GM15510 (cell line): ENCODE results near the gene UBC.

Experiments used
- POLR2A ChIP-seq: IDR thresholded peaks from 3 replicates; pipeline ENCODE4 v1.6.1; 2011; ENCODE audit warnings: borderline replicate concordance; ENCODE audit not compliant: insufficient read length; ENCODE audit errors: extremely low read depth

Gene UBC

DNA sequence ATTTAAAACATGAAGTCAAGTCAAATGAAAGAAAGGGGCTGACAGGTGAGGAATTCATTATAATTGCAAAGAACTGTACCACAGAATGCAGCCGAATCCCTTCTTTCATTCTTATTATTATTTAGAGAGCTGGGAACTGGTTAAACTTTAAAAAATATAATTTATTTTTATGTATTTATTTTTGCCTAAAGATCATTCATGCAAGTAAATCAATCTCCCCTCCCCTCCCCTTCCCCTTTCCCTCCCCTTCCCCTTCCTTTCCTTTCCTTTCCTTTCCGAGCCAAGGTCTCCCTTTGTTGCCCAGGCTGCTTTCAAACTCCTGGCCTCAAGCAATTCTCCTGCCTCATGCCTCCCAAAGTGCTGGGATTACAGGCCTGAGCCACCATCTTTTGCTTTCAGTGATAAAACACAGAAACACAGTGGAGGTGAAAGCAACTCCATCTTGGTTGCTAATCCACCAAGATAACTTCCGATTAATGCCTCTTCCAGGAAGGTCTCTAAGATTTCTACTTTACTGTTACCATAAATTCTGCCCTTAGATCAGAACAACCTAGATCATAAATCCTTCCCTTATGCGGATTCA is 6.0 kb upstream of the UBC start:
- TF ChIP-seq POLR2A = no peak

DNA sequence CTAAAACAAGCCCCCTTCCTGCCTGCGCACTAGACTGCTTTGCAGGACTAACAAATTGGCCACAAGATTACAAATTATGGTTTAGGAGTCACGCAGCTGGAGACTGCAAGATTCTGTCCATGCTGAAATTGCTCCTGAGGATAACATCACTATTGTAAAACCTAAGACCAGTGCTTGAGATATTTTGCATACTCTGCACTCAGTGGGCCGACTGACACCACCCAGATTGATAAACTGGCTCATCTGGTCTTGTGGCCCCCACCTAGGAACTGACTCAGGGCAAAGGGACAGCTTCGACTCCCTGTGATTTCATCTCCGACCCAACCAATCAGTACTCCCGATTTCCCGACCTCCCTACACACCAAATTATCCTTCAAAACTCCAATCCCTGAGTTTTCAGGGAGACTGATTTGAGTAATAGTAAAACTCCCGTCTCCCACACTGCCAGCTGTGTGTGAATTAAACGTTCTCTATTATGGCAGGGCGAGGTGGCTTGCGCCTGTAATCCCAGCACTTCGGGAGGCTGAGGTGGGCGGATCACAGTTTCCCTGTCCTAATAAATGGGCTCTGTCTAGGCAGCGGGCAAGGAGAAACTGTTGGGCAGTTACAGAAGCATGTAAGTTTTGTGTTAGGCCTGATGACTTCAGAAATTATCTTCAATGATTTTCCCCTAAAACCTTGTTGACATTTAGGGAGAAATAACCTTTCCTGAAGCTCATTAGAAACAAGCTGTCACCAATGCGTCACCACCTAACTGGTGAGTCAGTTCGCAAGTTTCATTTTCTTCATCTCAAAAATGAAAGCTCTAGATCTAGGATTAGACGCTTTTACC is 5.3 kb upstream of the UBC start:
- TF ChIP-seq POLR2A = no peak

GRCh38 chr12:124917841-124918621 is 3.6 kb upstream of the UBC start:
- TF ChIP-seq POLR2A = no peak

GRCh38 chr12:124917135-124917840 is 2.8 kb upstream of the UBC start:
- TF ChIP-seq POLR2A = peak; percentile 33

- TF ChIP-seq POLR2A = no peak
These were observed 2.1 kb upstream of the UBC start for GRCh38 chr12:124916374-124917134.

GRCh38 chr12:124915239-124916236 is 1.1 kb upstream of the UBC start:
- no peak for TF ChIP-seq POLR2A

GRCh38 chr12:124913474-124914391 is 717 bp downstream of the UBC start:
- no peak for TF ChIP-seq POLR2A

- no peak for TF ChIP-seq POLR2A
These were observed 3.6 kb downstream of the UBC start for GRCh38 chr12:124910561-124911478.

GRCh38 chr12:124909831-124910560 is 4.5 kb downstream of the UBC start:
- peak; percentile 34 for TF ChIP-seq POLR2A

- no peak for TF ChIP-seq POLR2A
These were observed 7.7 kb downstream of the UBC start for GRCh38 chr12:124906606-124907261.
